ENCODE measurements around the gene CFB.

DNA sequence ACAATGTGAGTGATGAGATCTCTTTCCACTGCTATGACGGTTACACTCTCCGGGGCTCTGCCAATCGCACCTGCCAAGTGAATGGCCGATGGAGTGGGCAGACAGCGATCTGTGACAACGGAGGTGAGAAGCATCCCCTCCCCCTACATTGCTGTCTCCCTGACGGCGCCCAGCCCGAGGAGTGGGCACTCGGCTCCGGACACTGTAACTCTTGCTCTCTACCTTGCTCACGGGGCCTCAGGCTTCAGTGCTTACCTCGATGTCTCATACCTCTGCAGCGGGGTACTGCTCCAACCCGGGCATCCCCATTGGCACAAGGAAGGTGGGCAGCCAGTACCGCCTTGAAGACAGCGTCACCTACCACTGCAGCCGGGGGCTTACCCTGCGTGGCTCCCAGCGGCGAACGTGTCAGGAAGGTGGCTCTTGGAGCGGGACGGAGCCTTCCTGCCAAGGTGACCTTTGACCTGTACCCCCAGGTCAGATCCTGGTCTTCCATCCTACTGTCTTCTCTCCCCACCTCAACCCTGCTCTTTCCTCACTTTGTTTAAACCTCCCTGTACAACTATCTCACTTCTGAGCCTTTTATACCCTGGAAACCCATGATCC, 1.3 kb downstream of the CFB start:
- no peak for TF ChIP-seq ZNF335 (CRISPR knock-in tag; IDR thresholded peaks at IDR 0.05)
- TF ChIP-seq, protein P1, sequence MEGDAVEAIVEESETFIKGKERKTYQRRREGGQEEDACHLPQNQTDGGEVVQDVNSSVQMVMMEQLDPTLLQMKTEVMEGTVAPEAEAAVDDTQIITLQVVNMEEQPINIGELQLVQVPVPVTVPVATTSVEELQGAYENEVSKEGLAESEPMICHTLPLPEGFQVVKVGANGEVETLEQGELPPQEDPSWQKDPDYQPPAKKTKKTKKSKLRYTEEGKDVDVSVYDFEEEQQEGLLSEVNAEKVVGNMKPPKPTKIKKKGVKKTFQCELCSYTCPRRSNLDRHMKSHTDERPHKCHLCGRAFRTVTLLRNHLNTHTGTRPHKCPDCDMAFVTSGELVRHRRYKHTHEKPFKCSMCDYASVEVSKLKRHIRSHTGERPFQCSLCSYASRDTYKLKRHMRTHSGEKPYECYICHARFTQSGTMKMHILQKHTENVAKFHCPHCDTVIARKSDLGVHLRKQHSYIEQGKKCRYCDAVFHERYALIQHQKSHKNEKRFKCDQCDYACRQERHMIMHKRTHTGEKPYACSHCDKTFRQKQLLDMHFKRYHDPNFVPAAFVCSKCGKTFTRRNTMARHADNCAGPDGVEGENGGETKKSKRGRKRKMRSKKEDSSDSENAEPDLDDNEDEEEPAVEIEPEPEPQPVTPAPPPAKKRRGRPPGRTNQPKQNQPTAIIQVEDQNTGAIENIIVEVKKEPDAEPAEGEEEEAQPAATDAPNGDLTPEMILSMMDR (CRISPR knock-in tag; IDR thresholded peaks at IDR 0.05): no peak
